Neural progenitor cell (in vitro differentiated cells): ENCODE results near the gene SLC25A17. TPM values are rescaled to one million over a fixed set of nuclear protein-coding genes. Genes with fewer than 3 reads are reported as not detected.

Experiments used
- DNase-seq: peaks from one replicate; pipeline ENCODE4 v3.0.0-alpha.2; 2016; ENCODE audit warnings: low spot score
- H2AFZ ChIP-seq: fragments of 200-600 bp; sonication (generic); replicated peaks from 2 replicates; pipeline ENCODE4 v1.6.1; 2016; ENCODE audit warnings: antibody characterized with exemption
- H3F3A ChIP-seq: fragments of 200-600 bp; sonication (generic); 2 replicates; pipeline ENCODE4 v1.6.1; 2016; ENCODE audit warnings: antibody characterized with exemption, low read depth
- H3K27ac ChIP-seq: fragments of 200-600 bp; sonication (generic); 2 replicates; pipeline ENCODE4 v1.5.1; 2016; ENCODE audit warnings: mild to moderate bottlenecking
- H3K27me3 ChIP-seq: fragments of 200-600 bp; sonication (generic); 2 replicates; pipeline ENCODE4 v1.6.1; 2016; ENCODE audit warnings: mild to moderate bottlenecking, moderate library complexity
- H3K36me3 ChIP-seq: fragments of 200-600 bp; sonication (generic); 2 replicates; pipeline ENCODE4 v1.5.1; 2016
- H3K4me1 ChIP-seq: fragments of 200-600 bp; sonication (generic); 2 replicates; pipeline ENCODE4 v1.6.1; 2016; ENCODE audit warnings: mixed run types
- H3K4me2 ChIP-seq: fragments of 200-600 bp; sonication (generic); 2 replicates; pipeline ENCODE4 v1.6.1; 2016
- H3K4me3 ChIP-seq: fragments of 200-600 bp; sonication (generic); 2 replicates; pipeline ENCODE4 v1.5.1; 2016
- H3K79me2 ChIP-seq: fragments of 200-600 bp; sonication (generic); 2 replicates; pipeline ENCODE4 v1.6.1; 2016; ENCODE audit warnings: low read depth
- H3K9ac ChIP-seq: fragments of 200-600 bp; sonication (generic); 2 replicates; pipeline ENCODE4 v1.6.1; 2016
- H3K9me3 ChIP-seq: fragments of 200-600 bp; sonication (generic); 2 replicates; pipeline ENCODE4 v1.5.1; 2016; ENCODE audit warnings: low read depth
- H4K20me1 ChIP-seq: fragments of 200-600 bp; sonication (generic); 2 replicates; pipeline ENCODE4 v1.6.1; 2016; ENCODE audit warnings: low read depth
- H3K27ac Mint-ChIP-seq: 3 replicates; pipeline ENCODE4 v1.8.0; 2021; ENCODE audit warnings: mixed read lengths
- H3K27me3 Mint-ChIP-seq: 2 replicates; pipeline ENCODE4 v1.8.0; 2022; ENCODE audit warnings: low read depth, mild to moderate bottlenecking, inconsistent platforms, moderate library complexity, mixed read lengths; ENCODE audit not compliant: insufficient read depth
- H3K36me3 Mint-ChIP-seq: 3 replicates; pipeline ENCODE4 v1.8.0; 2021; ENCODE audit warnings: mixed read lengths
- H3K4me1 Mint-ChIP-seq: 3 replicates; pipeline ENCODE4 v1.8.0; 2021; ENCODE audit warnings: mixed read lengths
- H3K4me3 Mint-ChIP-seq: 3 replicates; pipeline ENCODE4 v1.8.0; 2021; ENCODE audit warnings: mild to moderate bottlenecking, moderate library complexity, mixed read lengths
- H3K9me3 Mint-ChIP-seq: 3 replicates; pipeline ENCODE4 v1.8.0; 2020; ENCODE audit warnings: mixed read lengths
- EZH2 ChIP-seq: fragments of 200-600 bp; sonication (generic); IDR thresholded peaks from 2 replicates; pipeline ENCODE4 v1.6.1; 2017; ENCODE audit warnings: antibody characterized with exemption, mild to moderate bottlenecking, moderate library complexity
- EZH2phosphoT487 ChIP-seq: fragments of 200-600 bp; sonication (generic); IDR thresholded peaks from 2 replicates; pipeline ENCODE4 v1.6.1; 2017; ENCODE audit warnings: antibody characterized with exemption
- total RNA-seq: library from RNA; depleted of rRNA; stranded (reverse); fragments of >200 nt; gene quantifications from 2 replicates; pipeline ENCODE4 v1.2.3, GENCODE V29; 2015; ENCODE audit warnings: low replicate concordance
- TF ChIP-seq, protein P1 (sequence below): fragments of 200-600 bp; sonication (generic); IDR thresholded peaks from 2 replicates; pipeline ENCODE4 v1.5.1; 2017; ENCODE audit warnings: antibody characterized with exemption, mild to moderate bottlenecking

SLC25A17 gene
- total RNA-seq, 1 donor from 2014 or later: 31.7 TPM

GRCh38 chr22:40805239-40805638 lies 13.9 kb downstream of the SLC25A17 start:
- Mint-ChIP-seq H3K27ac (no peak overlapping the region), H3K27me3 (peaks cover 6% of the 10 kb centered on the region), H3K9me3 (no peaks in the 10 kb centered on the region), H3K4me1 (no peaks in the 10 kb centered on the region), H3K4me3 (no peak overlapping the region), H3K36me3 (peaks cover 11% of the 10 kb centered on the region)
- peak overlapping the region; percentile 55 for H3K27ac ChIP-seq
- TF ChIP-seq EZH2 (no peak), EZH2phosphoT487 (no peak)
- TF ChIP-seq, protein P1, sequence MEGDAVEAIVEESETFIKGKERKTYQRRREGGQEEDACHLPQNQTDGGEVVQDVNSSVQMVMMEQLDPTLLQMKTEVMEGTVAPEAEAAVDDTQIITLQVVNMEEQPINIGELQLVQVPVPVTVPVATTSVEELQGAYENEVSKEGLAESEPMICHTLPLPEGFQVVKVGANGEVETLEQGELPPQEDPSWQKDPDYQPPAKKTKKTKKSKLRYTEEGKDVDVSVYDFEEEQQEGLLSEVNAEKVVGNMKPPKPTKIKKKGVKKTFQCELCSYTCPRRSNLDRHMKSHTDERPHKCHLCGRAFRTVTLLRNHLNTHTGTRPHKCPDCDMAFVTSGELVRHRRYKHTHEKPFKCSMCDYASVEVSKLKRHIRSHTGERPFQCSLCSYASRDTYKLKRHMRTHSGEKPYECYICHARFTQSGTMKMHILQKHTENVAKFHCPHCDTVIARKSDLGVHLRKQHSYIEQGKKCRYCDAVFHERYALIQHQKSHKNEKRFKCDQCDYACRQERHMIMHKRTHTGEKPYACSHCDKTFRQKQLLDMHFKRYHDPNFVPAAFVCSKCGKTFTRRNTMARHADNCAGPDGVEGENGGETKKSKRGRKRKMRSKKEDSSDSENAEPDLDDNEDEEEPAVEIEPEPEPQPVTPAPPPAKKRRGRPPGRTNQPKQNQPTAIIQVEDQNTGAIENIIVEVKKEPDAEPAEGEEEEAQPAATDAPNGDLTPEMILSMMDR: no peak
- H3K9ac ChIP-seq: no peak overlapping the region
- H3K79me2 ChIP-seq: peaks cover 53% of the 10 kb centered on the region
- no peak overlapping the region for H3K4me3 ChIP-seq
- peaks cover 11% of the 10 kb centered on the region for H4K20me1 ChIP-seq
- DNase-seq: peak; percentile 38
- peaks cover 7% of the 10 kb centered on the region for H3K4me1 ChIP-seq
- H2AFZ ChIP-seq: no peak overlapping the region
- no peaks in the 10 kb centered on the region for H3K27me3 ChIP-seq
- no peaks in the 10 kb centered on the region for H3K9me3 ChIP-seq
- no peaks in the 10 kb centered on the region for H3K36me3 ChIP-seq
- peaks cover 4% of the 10 kb centered on the region for H3F3A ChIP-seq
- no peak overlapping the region for H3K4me2 ChIP-seq

GRCh38 chr22:40803321-40803720 lies 15.8 kb downstream of the SLC25A17 start:
- H3K27me3 ChIP-seq: no peaks in the 10 kb centered on the region
- H3K9ac ChIP-seq: no peak overlapping the region
- no peaks in the 10 kb centered on the region for H3K4me1 Mint-ChIP-seq
- H3K4me3 Mint-ChIP-seq: no peak overlapping the region
- H3K9me3 ChIP-seq: no peaks in the 10 kb centered on the region
- DNase-seq: no peak
- no peak for TF ChIP-seq EZH2phosphoT487
- TF ChIP-seq, protein P1: no peak
- TF ChIP-seq EZH2: no peak
- peaks cover 6% of the 10 kb centered on the region for H3K27me3 Mint-ChIP-seq
- peaks cover 33% of the 10 kb centered on the region for H3K79me2 ChIP-seq
- no peak overlapping the region for H3K4me3 ChIP-seq
- no peaks in the 10 kb centered on the region for H3K9me3 Mint-ChIP-seq
- H2AFZ ChIP-seq: no peak overlapping the region
- H3K27ac Mint-ChIP-seq: no peak overlapping the region
- H3K4me1 ChIP-seq: peaks cover 7% of the 10 kb centered on the region
- H3K4me2 ChIP-seq: no peak overlapping the region
- no peak overlapping the region for H3K27ac ChIP-seq
- H3K36me3 ChIP-seq: no peaks in the 10 kb centered on the region
- H4K20me1 ChIP-seq: peaks cover 7% of the 10 kb centered on the region
- H3K36me3 Mint-ChIP-seq: peaks cover 12% of the 10 kb centered on the region
- peaks cover 4% of the 10 kb centered on the region for H3F3A ChIP-seq

GRCh38 chr22:40799008-40799407 lies 20.1 kb downstream of the SLC25A17 start:
- H3K9me3 ChIP-seq: no peaks in the 10 kb centered on the region
- H3K36me3 Mint-ChIP-seq: peaks cover 12% of the 10 kb centered on the region
- H3F3A ChIP-seq: no peaks in the 10 kb centered on the region
- no peak overlapping the region for H3K27ac Mint-ChIP-seq
- no peaks in the 10 kb centered on the region for H3K36me3 ChIP-seq
- TF ChIP-seq EZH2phosphoT487 (no peak), EZH2 (no peak)
- TF ChIP-seq, protein P1: no peak
- no peak overlapping the region for H2AFZ ChIP-seq
- no peaks in the 10 kb centered on the region for H3K4me1 ChIP-seq
- H3K4me3 ChIP-seq: no peak overlapping the region
- no peaks in the 10 kb centered on the region for H3K9me3 Mint-ChIP-seq
- no peak overlapping the region for H3K27ac ChIP-seq
- H3K4me2 ChIP-seq: no peak overlapping the region
- H3K27me3 ChIP-seq: no peaks in the 10 kb centered on the region
- no peak for DNase-seq
- no peaks in the 10 kb centered on the region for H3K27me3 Mint-ChIP-seq
- H3K9ac ChIP-seq: no peak overlapping the region
- H3K79me2 ChIP-seq: no peaks in the 10 kb centered on the region
- no peaks in the 10 kb centered on the region for H3K4me1 Mint-ChIP-seq
- no peaks in the 10 kb centered on the region for H4K20me1 ChIP-seq
- no peak overlapping the region for H3K4me3 Mint-ChIP-seq
